ENCODE results near the gene VSTM2B.

VSTM2B gene

GRCh38 chr19:29571181-29571580 is 45.4 kb downstream of the VSTM2B start:
- no peak for DNase-seq

DNA sequence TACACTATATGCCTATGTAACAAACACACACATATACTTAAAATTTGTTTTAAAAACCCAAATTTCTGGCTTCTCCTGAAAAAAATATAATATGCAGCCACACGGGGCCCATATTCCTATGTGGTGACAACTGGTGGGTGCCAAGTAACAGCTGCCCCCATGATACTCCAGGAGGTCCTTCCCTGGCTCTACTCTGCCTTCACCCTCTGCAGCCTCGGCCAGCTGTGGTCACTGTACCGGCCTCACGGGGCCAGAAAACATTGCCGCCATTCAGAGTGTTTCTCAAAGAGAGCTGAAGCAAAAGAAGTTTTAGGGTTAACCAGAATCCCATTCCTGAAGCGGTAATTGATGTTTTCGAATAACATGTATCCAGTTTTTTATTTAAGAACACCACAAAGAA is 47.7 kb downstream of the VSTM2B start:
- DNase-seq = no peak

GRCh38 chr19:29574510-29574909 is 48.7 kb downstream of the VSTM2B start:
- no peak for DNase-seq

- peak; percentile 13 for DNase-seq
Measured at GRCh38 chr19:29576046-29576606, 50.3 kb downstream of the VSTM2B start.

DNA sequence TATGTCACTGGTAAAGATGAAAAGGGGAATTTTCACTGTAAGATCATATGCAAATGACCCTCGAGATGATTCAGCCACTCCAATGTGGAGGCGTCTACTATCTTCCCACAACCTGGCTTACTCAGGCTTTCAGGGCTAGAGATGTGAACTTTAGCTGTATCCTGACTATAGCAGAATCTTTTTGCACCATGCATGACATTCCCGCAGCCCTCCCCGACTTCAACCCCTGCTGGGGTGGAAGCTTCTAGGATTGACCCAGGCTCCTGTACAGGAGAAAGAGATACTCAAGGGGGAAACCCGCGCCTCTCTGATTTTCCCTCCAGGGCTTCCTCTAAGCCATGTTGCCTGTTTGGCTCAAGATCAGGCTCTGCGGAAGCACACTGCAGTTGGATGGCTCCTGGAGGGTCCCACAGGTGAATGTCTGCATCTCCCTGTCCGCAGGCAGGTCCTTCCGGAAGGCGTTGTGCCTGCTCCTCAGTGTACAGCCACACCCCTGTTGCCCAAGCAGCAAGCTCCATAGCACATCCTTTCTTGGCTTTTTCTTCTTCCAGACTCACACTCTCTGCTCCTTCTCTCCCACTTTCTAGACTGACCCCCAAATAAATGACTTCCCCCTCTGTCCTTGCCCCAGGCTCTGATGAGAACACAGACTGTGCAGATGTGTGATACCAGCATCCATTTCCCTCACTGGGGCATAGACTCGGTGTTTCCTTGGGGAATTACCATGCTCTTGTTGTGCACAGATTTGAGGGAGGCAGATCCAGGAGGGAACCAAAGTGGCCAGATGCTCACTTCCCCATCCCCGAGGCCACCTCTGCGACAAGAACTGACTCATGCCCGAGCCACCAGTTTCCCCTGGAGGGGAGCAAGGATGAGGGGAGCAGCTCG is 51.2 kb downstream of the VSTM2B start:
- DNase-seq = peak; percentile 63

DNA sequence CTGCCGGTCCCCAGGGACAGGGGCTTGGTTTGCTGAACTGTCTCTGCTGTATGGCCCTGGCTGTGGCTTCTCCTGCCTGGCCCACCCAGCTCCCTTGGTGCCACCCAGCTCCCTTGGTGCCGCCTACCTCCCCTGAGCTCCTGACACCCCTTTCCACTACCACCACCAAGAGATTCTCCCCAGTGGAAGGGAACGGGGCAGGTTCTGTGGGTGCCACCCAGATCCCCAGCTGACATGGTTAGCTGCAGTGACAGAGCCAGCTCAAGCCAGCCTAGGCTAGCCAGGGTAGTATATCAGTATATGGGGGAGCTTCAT is 51.8 kb downstream of the VSTM2B start:
- no peak for DNase-seq

- no peak for DNase-seq
Measured at GRCh38 chr19:29578349-29578748, 52.6 kb downstream of the VSTM2B start.

DNA sequence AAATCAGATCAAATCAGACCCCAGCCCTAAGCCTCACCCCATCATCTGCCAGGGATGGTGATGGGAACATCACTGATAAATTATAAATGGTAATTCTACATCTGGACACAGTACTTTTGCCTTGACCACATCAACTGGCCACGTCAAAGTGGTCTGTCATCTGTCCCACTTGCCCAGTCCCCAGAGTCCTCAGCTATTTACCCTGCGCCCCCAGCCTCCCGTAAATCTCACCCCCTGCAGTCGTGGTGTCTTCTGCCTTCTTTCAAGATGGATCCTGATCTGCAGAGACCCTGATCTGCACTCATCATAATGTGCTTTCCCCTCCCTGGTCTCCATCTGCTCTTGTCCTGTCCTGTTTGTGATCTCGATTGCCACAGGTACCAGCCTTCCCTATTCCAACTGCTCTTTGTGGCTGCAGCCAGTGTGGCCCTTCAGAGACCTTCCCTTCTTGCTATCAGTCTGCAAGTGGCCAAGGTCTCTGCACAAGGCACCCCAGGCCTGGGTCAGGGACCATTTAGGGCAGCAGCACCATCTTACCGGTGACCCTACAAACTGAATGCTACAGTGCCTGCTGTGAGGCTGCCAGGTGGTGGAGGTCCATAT is 53.6 kb downstream of the VSTM2B start:
- DNase-seq = no peak

GRCh38 chr19:29581398-29581797 is 55.6 kb downstream of the VSTM2B start:
- DNase-seq = no peak

DNA sequence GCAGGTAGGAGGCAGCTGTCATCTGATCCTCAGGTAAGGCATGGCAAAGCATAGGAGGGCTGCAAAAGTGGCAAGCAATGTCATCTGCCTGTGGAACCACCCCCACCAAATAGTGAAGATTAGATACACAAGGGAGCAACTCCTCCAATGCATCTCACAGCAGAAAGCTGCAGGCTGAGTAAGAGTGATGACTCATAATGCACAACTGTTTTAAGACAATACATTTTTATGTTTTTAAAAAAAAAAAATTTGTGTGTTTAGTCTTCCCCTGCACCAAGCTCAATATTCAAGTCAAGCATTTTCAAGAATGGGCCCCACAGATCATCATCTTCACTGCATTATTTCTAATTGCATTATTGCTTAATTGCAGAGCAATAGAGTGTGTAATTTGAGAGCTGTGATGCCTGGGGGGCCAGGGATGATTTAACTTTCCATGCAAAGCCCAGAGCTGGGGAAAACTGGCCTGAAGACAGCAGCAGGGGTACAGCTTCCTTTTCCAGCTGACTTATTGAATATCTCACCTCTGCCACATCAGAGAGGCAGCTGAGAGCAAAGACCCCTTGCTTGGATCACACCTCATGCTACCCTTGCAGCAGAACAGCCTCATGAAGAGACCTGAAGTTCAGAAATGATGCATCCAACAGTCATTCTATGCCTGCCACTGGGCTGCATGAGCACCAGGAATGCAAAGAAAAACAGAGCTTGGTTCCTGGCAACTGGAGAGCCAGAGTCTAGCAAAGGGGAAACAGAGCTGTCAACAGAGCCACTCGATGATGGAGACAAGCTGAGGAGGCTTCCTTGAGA is 57.6 kb downstream of the VSTM2B start:
- no peak for DNase-seq

DNA sequence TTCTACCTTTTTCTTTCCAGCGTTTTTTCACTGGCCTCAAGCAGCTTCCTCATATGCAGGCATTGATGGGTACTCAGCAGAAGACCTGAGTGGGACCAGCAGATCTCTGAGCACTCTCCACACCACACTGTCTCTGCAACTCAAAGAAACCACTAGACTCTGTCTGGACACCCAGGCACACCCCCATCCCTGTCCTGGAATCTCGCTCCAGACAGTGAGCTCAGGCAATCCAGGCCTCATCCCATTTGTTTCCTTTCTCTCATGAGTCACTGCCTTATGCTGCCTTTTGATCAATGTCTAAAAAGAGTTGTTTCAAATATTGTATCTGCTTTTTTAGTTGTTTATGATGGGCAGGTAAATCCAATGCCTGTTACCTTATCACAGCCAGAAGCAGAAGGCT is 60.6 kb downstream of the VSTM2B start:
- no peak for DNase-seq

DNA sequence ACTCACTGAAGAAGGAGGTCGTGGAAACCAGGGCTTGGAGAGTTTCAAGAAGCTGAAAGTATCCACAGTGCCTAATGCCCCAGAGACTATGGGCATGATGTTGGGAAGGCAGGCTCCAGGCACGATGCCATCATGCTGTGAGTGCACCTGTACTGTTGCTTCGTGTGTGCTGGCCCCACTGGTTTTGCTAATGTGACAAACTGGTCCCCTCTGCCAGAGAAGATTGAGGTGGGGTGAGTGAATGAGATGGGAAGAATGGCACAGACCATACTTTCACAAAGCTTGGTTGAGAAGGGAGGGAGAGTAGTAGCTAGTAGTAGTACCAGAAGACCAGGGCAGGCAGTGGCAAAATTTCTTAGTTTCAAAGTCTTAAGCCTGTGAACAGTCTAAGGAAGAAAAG is 61.3 kb downstream of the VSTM2B start:
- no peak for DNase-seq

DNA sequence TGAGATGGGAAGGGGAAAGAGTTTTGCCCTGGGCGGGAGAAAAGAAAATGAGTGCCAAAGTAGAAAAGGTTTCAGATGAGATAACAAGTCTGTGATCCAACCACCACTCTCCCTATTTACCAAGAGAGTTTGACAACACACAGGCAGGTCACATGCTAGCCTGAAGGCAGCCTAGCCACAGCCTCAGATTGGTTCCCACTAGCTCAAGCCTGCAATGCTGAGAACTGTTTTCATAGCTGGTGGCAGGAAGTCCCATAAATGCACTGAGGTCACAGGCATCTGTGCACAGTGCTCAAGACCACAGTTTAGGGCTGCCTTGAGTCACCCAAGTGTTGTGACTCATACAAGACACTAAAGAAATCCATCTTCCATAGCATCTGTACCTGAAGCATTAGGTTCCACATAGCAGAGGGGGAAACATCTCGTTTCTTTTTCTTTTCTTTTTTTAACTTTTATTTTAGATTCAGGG is 61.8 kb downstream of the VSTM2B start:
- DNase-seq = peak; percentile 63

- no peak for DNase-seq
Measured at GRCh38 chr19:29588095-29588494, 62.3 kb downstream of the VSTM2B start.

DNA sequence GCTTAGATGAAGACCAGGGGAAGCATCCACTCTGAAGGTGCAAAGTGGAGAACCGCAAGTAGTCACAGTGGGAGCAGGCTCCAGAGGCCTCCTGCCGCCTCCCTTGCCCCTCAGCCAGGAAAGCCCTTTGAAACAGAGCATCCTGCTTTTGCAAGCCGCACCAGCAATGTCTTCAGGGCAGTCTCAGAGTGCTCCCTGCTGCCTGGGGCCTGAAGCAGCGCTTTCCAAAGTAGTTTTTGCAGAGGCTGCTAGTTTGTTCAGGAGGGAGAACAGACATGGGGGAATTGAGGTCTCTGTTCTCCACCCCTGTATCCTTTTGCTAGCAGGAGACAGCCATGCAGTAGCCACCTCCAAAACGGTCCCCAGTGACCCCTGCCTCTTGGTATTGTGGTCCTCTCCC is 64.5 kb downstream of the VSTM2B start:
- no peak for DNase-seq

GRCh38 chr19:29591670-29592069 is 65.9 kb downstream of the VSTM2B start:
- no peak for DNase-seq

DNA sequence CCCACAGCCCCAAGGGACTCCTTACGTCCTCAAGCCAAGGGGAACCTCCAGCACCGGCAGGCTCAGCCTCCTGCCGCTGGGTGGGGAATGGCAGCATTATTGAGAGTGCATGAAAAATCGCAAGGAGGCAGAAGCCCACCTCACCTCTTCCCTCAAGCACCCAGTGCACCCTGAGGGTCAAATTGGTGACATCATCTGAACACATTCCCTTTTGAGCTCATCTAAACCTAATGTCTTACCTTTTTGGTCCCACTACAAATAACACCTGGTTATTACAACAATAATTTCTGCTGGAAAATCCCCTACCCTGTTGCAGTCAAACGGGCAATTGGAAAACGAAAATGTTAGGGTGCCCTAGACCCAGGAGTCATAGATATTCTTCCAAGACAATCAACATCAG is 68.1 kb downstream of the VSTM2B start:
- DNase-seq = no peak

GRCh38 chr19:29596080-29596727 is 70.4 kb downstream of the VSTM2B start:
- DNase-seq = no peak

- no peak for DNase-seq
Measured at GRCh38 chr19:29596885-29597525, 71.2 kb downstream of the VSTM2B start.

GRCh38 chr19:29598036-29598435 is 72.2 kb downstream of the VSTM2B start:
- no peak for DNase-seq

- no peak for DNase-seq
Measured at GRCh38 chr19:29598496-29598895, 72.7 kb downstream of the VSTM2B start.

DNA sequence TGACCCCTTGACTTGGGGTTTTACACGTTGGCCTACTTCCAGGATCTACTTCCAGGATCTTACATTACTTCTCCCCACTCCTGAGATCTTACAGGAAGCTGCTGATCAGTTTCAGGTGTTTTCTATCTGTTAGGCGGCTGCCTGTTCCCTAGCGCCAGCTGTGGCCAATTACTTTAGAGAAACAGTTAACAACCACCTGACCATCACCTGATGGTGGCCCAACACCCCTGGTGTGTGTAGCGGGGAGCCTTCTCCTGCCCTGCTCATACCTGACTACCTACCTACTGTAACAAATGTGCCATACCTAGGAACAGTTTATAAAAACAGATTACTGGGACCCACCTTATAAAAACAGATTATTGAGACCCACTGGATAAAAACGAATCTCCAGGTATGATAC is 77.5 kb downstream of the VSTM2B start:
- DNase-seq = no peak

All from stimulated activated CD4-positive, alpha-beta T cell treated with anti-CD3 and anti-CD28 coated beads, Interleukin-4, amount 100 ng/mL, for 24 hours (primary cell).